ENCODE results near the gene PTTG1IP.
"Not testable (repeated sequence)": the region's sequence is repeated elsewhere in the genome, so short reads cannot be mapped to it uniquely, and the experiment has no call there.

PTTG1IP gene

DNA sequence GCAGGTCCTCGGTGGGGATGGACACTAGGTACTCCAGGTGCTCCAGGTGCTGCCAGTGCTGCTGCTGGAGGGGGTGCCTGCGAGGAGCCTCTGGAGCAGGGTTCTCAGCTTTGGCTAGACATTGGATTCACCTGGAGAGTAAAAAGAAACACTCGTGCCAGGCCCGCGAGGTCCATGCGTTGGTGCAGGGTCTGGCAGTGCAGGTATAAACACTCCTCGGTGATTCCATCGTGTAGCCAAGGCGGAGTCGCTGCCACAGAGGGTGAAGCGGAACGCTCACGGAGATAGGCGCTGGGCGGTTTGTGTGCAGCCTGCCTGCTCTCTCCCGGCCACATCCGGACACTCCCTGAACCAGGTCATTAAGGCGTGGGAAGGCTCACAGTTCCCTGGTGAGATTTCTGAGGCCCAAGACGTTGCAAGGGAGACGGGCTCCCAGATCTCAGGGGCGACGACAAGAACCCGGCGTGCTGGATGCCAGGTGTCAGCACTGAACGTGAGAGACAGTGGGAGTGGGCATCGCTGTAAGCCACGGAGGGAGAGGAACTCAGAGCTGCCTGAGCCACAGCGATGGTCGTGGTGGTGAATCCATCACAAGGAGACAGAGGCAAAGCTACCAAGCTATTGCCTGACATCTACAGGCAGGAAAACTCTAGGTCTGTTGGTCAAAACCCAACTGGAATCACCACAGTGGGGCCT is 38.4 kb downstream of the PTTG1IP start:
- no peak for TF ChIP-seq CTCF (IDR thresholded peaks at IDR 0.05; ENCODE audit: low read length, missing control alignments)
- no peak overlapping the region for H3K4me3 ChIP-seq (replicated peaks; ENCODE audit: low read depth, low read length)
- no peak for DNase-seq (ENCODE audit: low read depth)

DNA sequence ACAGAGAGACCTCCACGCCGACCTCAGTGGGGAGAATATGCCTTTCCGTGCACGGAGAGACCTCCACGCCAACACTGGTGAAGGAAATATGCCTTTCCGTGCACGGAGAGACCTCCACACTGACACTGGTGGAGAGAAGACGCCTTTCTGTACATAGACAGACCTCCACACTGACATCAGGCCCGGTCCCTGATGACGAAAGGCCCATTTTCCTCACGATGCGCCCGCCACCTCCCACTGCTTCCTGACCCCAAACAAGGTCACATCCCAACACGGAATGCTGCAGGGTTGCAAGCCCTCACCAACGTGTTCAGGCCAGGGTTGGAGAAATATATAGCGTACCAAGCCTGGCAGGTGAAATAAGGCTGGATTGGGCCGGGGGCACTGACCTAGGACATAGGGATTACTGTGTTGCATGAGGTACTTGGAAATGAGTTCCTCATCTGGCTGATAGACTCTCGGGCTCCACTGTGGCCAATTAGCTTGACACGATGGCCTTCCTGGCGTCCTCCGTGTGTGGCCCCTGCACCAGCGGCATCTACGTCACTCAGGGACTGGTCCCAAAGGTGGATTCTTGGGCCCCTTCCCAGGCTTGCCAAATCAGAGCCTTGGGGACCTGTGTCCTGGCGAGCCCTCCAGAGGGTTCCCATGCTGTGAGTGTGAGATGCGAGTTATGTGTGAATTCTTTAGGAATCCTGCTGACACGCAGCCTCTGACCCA is 39.1 kb downstream of the PTTG1IP start:
- TF ChIP-seq CTCF (IDR thresholded peaks at IDR 0.05; ENCODE audit: low read length, missing control alignments), result no peak
- no peak overlapping the region for H3K4me3 ChIP-seq (replicated peaks; ENCODE audit: low read depth, low read length)
- DNase-seq (ENCODE audit: low read depth), result no peak

DNA sequence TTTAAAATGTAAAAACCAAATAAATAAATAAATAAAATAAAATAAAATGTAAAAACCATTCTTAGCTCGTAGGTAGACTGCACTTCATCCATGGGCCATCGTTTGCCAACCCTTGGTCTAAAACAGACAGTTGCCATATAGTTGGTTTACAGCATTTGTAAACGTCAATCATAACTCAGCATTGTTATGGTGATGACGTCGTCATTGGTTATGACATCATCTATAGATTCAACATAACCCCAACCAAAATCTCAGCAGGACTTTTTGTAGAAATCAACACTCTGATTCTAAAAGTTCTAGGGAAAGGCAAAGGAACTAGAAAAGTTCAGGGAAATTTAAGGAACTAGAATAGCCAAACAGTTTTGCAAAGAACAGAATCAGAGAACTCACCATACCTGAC is 39.8 kb downstream of the PTTG1IP start:
- no peak for DNase-seq (ENCODE audit: low read depth)
- TF ChIP-seq CTCF (IDR thresholded peaks at IDR 0.05; ENCODE audit: low read length, missing control alignments), result no peak
- no peak overlapping the region for H3K4me3 ChIP-seq (replicated peaks; ENCODE audit: low read depth, low read length)

DNA sequence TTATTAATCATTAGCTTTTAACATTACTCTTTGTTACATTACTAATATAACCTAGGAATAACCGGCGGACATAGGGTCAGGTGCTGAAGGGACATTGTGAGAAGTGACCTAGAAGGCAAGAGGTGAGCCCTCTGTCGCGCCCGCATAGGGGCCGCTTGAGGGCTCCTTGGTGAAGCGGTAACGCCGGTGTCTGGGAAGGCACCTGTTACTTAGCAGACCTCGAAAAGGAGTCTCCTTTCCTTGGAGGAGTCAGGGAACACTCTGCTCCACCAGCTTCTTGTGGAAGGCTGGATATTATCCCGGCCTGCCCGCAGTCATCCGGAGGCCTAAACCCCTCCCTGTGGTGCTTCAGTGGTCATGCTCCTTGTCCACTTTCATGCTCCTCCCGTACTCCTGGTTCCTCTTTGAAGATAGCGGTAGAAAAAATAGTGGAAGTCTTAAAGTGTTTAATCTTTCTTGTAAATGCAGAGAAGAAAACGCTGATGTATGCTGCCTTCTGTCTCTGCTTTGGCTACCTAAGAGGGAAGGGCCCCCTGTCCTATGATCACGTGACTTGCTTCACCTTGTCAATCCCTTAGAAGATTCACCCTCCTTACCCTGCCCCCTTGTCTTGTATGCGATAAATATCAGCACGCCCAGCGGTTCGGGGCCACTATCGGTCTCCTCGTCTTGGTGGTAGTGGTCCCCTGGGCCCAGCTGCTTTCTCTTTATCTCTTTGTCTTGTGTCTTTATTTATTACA is 40.8 kb downstream of the PTTG1IP start:
- not testable (repeated sequence) for DNase-seq (ENCODE audit: low read depth); H3K4me3 ChIP-seq (replicated peaks; ENCODE audit: low read depth, low read length)

DNA sequence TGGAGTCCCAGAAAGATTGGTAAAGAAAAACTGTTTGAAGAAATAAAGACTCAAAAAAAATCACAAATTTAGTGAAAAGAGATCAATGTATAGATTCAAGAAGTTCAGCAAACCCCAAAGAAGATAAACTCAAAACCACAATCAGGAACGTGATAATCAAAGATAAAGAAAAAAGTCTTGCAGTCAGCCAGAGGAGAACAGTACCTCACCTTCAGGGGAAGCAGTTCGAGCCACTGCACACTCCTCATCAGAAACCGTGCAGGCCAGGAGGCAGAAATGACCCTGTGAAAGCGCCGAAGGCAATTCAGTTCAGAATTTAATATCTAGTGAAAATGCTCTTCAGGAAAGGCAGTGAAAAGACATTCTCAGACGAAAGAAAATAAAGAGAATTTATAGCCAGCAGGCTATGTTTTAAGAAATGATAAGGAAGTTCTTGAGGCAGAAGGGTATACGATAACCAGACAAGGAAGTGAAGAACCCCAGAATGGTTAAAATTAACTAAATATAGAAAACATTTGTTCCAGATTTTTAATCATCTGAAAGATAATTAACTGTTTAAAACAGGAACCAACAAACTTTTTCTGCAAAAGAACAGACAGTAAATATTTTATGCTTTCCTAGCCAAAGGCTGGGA is 42.1 kb downstream of the PTTG1IP start:
- TF ChIP-seq CTCF (IDR thresholded peaks at IDR 0.05; ENCODE audit: low read length, missing control alignments), result no peak
- no peak overlapping the region for H3K4me3 ChIP-seq (replicated peaks; ENCODE audit: low read depth, low read length)
- no peak for DNase-seq (ENCODE audit: low read depth)

GRCh38 chr21:44829507-44830092 is 43.9 kb downstream of the PTTG1IP start:
- H3K4me3 ChIP-seq (replicated peaks; ENCODE audit: low read depth, low read length), result no peak overlapping the region
- no peak for DNase-seq (ENCODE audit: low read depth)
- TF ChIP-seq CTCF (IDR thresholded peaks at IDR 0.05; ENCODE audit: low read length, missing control alignments), result no peak
